HL-60 (cell line): ENCODE results near the gene BLZF1.
A peak's percentile ranks its signal among the peaks of the same experiment; 100 is the strongest.

ENCODE experiments used
- DNase-seq, 2 experiments: peaks; one replicate each; pipeline ENCODE4 v3.0.0-alpha.2; 2010 to 2020; ENCODE audit warnings: low read depth in 1 of 2, low spot score in 1 of 2
- H3K27ac ChIP-seq: fragments of 250-450 bp; sonication (Bioruptor Pico); replicated peaks from 2 replicates; pipeline ENCODE4 v1.5.1; 2020; ENCODE audit warnings: mild to moderate bottlenecking, moderate library complexity
- H3K27me3 ChIP-seq: fragments of 250-450 bp; sonication (Bioruptor Pico); 2 replicates; pipeline ENCODE4 v1.5.1; 2021; ENCODE audit warnings: mild to moderate bottlenecking, moderate library complexity; ENCODE audit not compliant: insufficient read depth, poor library complexity, severe bottlenecking
- H3K4me3 ChIP-seq: replicated peaks from 2 replicates; pipeline ENCODE4 v1.5.1; 2011; ENCODE audit warnings: mild to moderate bottlenecking, control low read depth, low read length; ENCODE audit not compliant: insufficient read depth
- CTCF ChIP-seq: IDR thresholded peaks from one replicate; pipeline ENCODE4 v1.5.1; 2011; ENCODE audit warnings: low read length, control low read depth, inconsistent platforms; ENCODE audit not compliant: insufficient read depth
- GABPA ChIP-seq: IDR thresholded peaks from 2 replicates; pipeline ENCODE4 v1.6.1; 2012; ENCODE audit warnings: low read depth
- POLR2AphosphoS5 ChIP-seq: IDR thresholded peaks from 2 replicates; pipeline ENCODE4 v1.6.1; 2012; ENCODE audit warnings: low read depth
- REST ChIP-seq: IDR thresholded peaks from 2 replicates; pipeline ENCODE4 v1.6.1; 2012; ENCODE audit warnings: low read depth; ENCODE audit not compliant: insufficient replicate concordance
- SPI1 ChIP-seq: IDR thresholded peaks from 2 replicates; pipeline ENCODE4 v1.6.1; 2012; ENCODE audit warnings: low read depth, mild to moderate bottlenecking, borderline replicate concordance

Gene BLZF1

GRCh38 chr1:169364948-169365347, 3.0 kb upstream of the BLZF1 start:
- H3K27me3 ChIP-seq, result no peaks in the 10 kb centered on the region
- H3K27ac ChIP-seq, result no peak overlapping the region
- H3K4me3 ChIP-seq, result no peak overlapping the region
- TF ChIP-seq GABPA, result no peak
- no peak for TF ChIP-seq SPI1
- TF ChIP-seq CTCF, result no peak
- no peak for TF ChIP-seq REST
- no peak for TF ChIP-seq POLR2AphosphoS5
- no peak for DNase-seq

GRCh38 chr1:169367096-169367685, 804 bp upstream of the BLZF1 start:
- Histone ChIP-seq H3K27me3 (no peaks in the 10 kb centered on the region), H3K27ac (peak overlapping the region; percentile 81), H3K4me3 (peak overlapping the region; percentile 88)
- TF ChIP-seq REST, result no peak
- no peak for TF ChIP-seq CTCF
- TF ChIP-seq POLR2AphosphoS5, result no peak
- TF ChIP-seq SPI1, result no peak
- no peak for TF ChIP-seq GABPA
- DNase-seq, result no peak

GRCh38 chr1:169368406-169368769, 393 bp downstream of the BLZF1 start:
- peak overlapping the region; percentile 88 for H3K4me3 ChIP-seq
- H3K27ac ChIP-seq, result peak overlapping the region; percentile 81
- no peak for TF ChIP-seq CTCF
- no peak for TF ChIP-seq REST
- TF ChIP-seq SPI1, result no peak
- no peak for TF ChIP-seq POLR2AphosphoS5
- TF ChIP-seq GABPA, result no peak
- DNase-seq, result peak in 1 of 2 experiments; percentile 23
- no peaks in the 10 kb centered on the region for H3K27me3 ChIP-seq
